ENCODE results near the gene PKP4. TPM values are rescaled to one million over a fixed set of nuclear protein-coding genes. Genes with fewer than 3 reads are reported as not detected.

PKP4 gene
- 10 to 100 TPM; 41.6 to 59.1 (median 51.1) TPM for total RNA-seq
- long read RNA-seq, donor 1, partial matches to known transcripts: 5 of 13 reads
- long read RNA-seq, donor 1, other reads (novel, unspliced or antisense): 8 of 13 reads
- long read RNA-seq, donor 2, partial matches to known transcripts: 1 of 5 reads
- long read RNA-seq, donor 2, other reads (novel, unspliced or antisense): 4 of 5 reads

DNA sequence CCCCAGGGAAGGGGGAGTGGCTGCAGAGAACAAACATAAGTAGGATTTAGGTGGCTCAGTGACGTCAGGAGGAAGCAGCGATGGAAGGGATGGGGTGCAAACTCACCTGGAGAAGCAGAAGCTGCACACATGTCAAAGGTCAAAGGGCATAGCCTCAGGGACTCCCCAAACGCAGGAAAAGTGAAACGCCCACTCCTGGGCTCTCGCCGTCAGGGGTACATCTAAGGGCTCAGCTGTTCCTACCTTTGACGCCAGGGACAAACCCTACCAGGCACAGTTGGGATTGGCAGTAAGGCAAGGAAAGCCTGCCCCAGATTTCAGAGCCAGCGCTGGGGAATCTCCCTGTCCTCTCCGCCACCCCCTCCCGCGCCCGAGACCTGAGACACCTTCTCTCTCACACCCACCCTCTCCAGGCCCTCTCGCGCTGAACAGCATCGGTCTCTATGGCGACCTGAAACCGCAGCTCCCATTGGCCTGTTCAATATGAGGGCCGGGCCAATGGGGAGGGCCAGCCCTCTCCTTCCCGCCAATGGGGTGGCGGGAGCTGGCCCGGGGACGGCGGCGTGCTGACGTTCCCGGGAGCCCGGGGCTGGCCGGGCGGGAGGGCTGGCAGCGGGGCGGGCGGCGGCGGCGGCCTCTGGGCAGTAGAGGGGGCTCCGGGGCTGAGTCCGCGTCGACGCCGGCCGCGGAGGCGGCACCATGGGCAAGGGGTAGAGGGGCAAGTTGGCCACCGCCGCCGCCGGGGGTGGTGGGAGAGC, at the start of gene PKP4, which contains the start of gene CCDC148:
TSS of gene PKP4 (plus strand) at position 644 of the 758 bp plus-strand sequence. CDS start 76,233 bp downstream, outside the sequence.
TSS of gene CCDC148 (minus strand) at position 445 of the 758 bp plus-strand sequence. CDS start at position 131, 314 bp downstream.
- TF ChIP-seq, protein P1, sequence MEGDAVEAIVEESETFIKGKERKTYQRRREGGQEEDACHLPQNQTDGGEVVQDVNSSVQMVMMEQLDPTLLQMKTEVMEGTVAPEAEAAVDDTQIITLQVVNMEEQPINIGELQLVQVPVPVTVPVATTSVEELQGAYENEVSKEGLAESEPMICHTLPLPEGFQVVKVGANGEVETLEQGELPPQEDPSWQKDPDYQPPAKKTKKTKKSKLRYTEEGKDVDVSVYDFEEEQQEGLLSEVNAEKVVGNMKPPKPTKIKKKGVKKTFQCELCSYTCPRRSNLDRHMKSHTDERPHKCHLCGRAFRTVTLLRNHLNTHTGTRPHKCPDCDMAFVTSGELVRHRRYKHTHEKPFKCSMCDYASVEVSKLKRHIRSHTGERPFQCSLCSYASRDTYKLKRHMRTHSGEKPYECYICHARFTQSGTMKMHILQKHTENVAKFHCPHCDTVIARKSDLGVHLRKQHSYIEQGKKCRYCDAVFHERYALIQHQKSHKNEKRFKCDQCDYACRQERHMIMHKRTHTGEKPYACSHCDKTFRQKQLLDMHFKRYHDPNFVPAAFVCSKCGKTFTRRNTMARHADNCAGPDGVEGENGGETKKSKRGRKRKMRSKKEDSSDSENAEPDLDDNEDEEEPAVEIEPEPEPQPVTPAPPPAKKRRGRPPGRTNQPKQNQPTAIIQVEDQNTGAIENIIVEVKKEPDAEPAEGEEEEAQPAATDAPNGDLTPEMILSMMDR (IDR thresholded peaks at IDR 0.05): no peak
- DNase-seq: peak; percentile 89 to 92 (median 91)
- peak; percentile 90 for ATAC-seq
- intact Hi-C loops (cut with DNase I, micrococcal nuclease): loop anchor here in 1 of 2 donors (10.0 kb wide), 1 partner anchor 288 kb away; no protein-coding TSS in a partner anchor
- Histone ChIP-seq H3K4me3 (peak within 1 kb of the TSS; percentile 87), H3K36me3 (ENCODE audit: low read depth) (no peaks in the 10 kb centered on the region), H3K4me1 (ENCODE audit: low read depth) (peaks cover 12% of the 10 kb centered on the region), H3K9me3 (no peaks in the 10 kb centered on the region)

- intact Hi-C loops (cut with DNase I, micrococcal nuclease): no loop called here
- Histone ChIP-seq H3K4me3 (no peak overlapping the region), H3K36me3 (ENCODE audit: low read depth) (no peaks in the 10 kb centered on the region), H3K9me3 (peaks cover 3% of the 10 kb centered on the region), H3K4me1 (ENCODE audit: low read depth) (no peaks in the 10 kb centered on the region)
- ATAC-seq: no peak
- TF ChIP-seq, protein P1 (IDR thresholded peaks at IDR 0.05): no peak
- no peak for DNase-seq
These were observed 49.7 kb upstream of the PKP4 start for GRCh38 chr2:158407031-158407430.

DNA sequence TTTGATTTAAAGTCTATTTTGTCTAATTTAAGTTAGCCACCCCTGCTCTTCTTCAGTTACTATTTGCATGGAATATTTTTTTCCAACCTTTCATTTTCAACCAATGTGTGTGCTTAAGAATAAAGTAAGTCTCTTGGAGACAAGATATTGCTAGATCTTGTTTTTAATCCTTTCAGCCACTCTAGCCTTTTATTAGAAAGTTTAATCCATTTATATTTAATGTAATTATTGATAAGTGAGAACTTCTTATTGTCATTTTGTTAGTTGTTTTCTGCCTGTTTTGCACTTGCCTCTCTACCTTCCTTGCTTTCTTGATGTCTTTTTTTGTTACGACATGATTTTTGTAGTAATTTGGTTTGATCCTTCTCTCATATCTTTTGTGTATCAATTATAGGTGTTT, 46.6 kb upstream of the PKP4 start:
- TF ChIP-seq, protein P1 (IDR thresholded peaks at IDR 0.05): no peak
- ATAC-seq: no peak

DNA sequence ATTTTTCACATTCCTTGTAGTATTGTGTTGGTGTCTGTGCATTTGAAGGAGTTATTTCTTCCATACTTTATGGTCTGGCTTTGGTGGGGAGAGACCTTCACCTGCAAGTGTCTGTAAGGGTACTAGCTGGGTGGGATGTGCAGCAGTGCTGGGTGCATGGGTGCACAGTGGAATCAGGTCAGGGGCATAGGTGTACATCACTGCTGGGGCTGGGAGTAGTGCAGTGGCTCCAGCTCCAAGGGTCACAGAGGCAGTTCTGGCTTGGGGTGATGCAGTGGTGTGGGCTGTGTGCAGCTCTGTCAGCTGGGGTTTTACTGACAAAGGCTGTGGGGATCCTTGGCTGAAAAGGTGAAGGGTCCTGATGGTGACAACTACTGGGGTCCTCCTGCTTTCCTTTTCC, 45.0 kb upstream of the PKP4 start:
- DNase-seq (no peak), ATAC-seq (no peak)
- Histone ChIP-seq H3K4me3 (no peak overlapping the region), H3K9me3 (peaks cover 12% of the 10 kb centered on the region), H3K4me1 (ENCODE audit: low read depth) (no peaks in the 10 kb centered on the region), H3K36me3 (ENCODE audit: low read depth) (no peaks in the 10 kb centered on the region)
- TF ChIP-seq, protein P1 (IDR thresholded peaks at IDR 0.05): no peak
- intact Hi-C loops (cut with DNase I, micrococcal nuclease): no loop called here

More for the DNA sequence above, 46.6 kb upstream of the PKP4 start:
- intact Hi-C loops (cut with DNase I, micrococcal nuclease): no loop called here
- Histone ChIP-seq H3K9me3 (peaks cover 3% of the 10 kb centered on the region), H3K4me3 (no peak overlapping the region), H3K4me1 (ENCODE audit: low read depth) (no peaks in the 10 kb centered on the region), H3K36me3 (ENCODE audit: low read depth) (no peaks in the 10 kb centered on the region)
- no peak for DNase-seq

GRCh38 chr2:158412206-158412605, 44.5 kb upstream of the PKP4 start:
- H3K4me3 ChIP-seq: no peak overlapping the region
- H3K9me3 ChIP-seq: peaks cover 12% of the 10 kb centered on the region
- ATAC-seq (no peak), DNase-seq (no peak)
- TF ChIP-seq, protein P1 (IDR thresholded peaks at IDR 0.05): no peak
- no peaks in the 10 kb centered on the region for H3K36me3 ChIP-seq (ENCODE audit: low read depth)
- H3K4me1 ChIP-seq (ENCODE audit: low read depth): no peaks in the 10 kb centered on the region
- intact Hi-C loops (cut with DNase I, micrococcal nuclease): no loop called here

All from mucosa of descending colon (tissue), 3 donors.